ENCODE data around the gene AFM.

DNA sequence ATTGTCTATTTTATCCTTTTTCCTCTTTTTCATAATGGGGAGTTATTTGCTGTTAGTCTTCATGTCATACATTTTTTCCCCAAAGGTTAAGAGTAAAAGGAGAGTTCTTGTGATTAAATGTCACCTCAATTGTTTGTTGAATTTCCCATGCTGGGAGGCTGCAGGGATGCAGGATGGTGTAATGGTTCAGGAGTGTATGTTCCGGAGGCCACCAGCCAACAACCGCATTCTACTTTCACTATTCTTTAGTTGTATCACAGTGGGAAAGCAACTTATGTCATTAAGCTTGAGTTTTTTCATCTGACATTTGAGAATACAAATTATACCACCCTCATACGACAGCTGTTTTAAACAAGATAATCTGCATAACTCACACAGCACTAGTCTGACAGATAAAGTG, 30.1 kb upstream of the AFM start:
- TF ChIP-seq, protein P1, sequence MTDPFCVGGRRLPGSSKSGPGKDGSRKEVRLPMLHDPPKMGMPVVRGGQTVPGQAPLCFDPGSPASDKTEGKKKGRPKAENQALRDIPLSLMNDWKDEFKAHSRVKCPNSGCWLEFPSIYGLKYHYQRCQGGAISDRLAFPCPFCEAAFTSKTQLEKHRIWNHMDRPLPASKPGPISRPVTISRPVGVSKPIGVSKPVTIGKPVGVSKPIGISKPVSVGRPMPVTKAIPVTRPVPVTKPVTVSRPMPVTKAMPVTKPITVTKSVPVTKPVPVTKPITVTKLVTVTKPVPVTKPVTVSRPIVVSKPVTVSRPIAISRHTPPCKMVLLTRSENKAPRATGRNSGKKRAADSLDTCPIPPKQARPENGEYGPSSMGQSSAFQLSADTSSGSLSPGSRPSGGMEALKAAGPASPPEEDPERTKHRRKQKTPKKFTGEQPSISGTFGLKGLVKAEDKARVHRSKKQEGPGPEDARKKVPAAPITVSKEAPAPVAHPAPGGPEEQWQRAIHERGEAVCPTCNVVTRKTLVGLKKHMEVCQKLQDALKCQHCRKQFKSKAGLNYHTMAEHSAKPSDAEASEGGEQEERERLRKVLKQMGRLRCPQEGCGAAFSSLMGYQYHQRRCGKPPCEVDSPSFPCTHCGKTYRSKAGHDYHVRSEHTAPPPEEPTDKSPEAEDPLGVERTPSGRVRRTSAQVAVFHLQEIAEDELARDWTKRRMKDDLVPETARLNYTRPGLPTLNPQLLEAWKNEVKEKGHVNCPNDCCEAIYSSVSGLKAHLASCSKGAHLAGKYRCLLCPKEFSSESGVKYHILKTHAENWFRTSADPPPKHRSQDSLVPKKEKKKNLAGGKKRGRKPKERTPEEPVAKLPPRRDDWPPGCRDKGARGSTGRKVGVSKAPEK (CRISPR knock-in tag; IDR thresholded peaks at IDR 0.05; ENCODE audit: borderline replicate concordance), result no peak
- TF ChIP-seq EP300 (IDR thresholded peaks at IDR 0.05; ENCODE audit: low read depth in 2 of 2, low read length in 2 of 2) (no peak), EP300 (CRISPR knock-in tag; IDR thresholded peaks at IDR 0.05; ENCODE audit: borderline replicate concordance) (no peak), MZF1 (CRISPR knock-in tag; IDR thresholded peaks at IDR 0.05; ENCODE audit: borderline replicate concordance) (no peak), ZNF274 (CRISPR knock-in tag; IDR thresholded peaks at IDR 0.05) (no peak), U2AF1 (optimal IDR thresholded peaks at IDR 0.05; ENCODE audit: low read depth, low read length) (no peak), ZNF619 (CRISPR knock-in tag; IDR thresholded peaks at IDR 0.05) (no peak), SAFB2 (CRISPR knock-in tag; IDR thresholded peaks at IDR 0.05; ENCODE audit: borderline replicate concordance, low read depth) (no peak)
- TF ChIP-seq, protein P2, sequence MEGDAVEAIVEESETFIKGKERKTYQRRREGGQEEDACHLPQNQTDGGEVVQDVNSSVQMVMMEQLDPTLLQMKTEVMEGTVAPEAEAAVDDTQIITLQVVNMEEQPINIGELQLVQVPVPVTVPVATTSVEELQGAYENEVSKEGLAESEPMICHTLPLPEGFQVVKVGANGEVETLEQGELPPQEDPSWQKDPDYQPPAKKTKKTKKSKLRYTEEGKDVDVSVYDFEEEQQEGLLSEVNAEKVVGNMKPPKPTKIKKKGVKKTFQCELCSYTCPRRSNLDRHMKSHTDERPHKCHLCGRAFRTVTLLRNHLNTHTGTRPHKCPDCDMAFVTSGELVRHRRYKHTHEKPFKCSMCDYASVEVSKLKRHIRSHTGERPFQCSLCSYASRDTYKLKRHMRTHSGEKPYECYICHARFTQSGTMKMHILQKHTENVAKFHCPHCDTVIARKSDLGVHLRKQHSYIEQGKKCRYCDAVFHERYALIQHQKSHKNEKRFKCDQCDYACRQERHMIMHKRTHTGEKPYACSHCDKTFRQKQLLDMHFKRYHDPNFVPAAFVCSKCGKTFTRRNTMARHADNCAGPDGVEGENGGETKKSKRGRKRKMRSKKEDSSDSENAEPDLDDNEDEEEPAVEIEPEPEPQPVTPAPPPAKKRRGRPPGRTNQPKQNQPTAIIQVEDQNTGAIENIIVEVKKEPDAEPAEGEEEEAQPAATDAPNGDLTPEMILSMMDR (CRISPR knock-in tag; IDR thresholded peaks at IDR 0.05), result no peak
- TF ChIP-seq, protein P3, sequence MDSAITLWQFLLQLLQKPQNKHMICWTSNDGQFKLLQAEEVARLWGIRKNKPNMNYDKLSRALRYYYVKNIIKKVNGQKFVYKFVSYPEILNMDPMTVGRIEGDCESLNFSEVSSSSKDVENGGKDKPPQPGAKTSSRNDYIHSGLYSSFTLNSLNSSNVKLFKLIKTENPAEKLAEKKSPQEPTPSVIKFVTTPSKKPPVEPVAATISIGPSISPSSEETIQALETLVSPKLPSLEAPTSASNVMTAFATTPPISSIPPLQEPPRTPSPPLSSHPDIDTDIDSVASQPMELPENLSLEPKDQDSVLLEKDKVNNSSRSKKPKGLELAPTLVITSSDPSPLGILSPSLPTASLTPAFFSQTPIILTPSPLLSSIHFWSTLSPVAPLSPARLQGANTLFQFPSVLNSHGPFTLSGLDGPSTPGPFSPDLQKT (CRISPR knock-in tag; IDR thresholded peaks at IDR 0.05; ENCODE audit: borderline replicate concordance), result no peak
